Hematopoietic multipotent progenitor cell (in vitro differentiated cells): Measurements from ENCODE around the gene NUPR2. TPM values are rescaled to one million over a fixed set of nuclear protein-coding genes. Genes with fewer than 3 reads are reported as not detected.
"Not testable (repeated sequence)": the region's sequence is repeated elsewhere in the genome, so short reads cannot be mapped to it uniquely, and the experiment has no call there.

Source experiments
- DNase-seq, 3 donors: peaks; one replicate each; pipeline ENCODE4 v3.0.0-alpha.2; 2011 to 2015; ENCODE audit warnings: low read depth in 2 of 3, low spot score in 2 of 3
- total RNA-seq: library from RNA; depleted of rRNA; stranded (reverse); fragments of >200 nt; gene quantifications from one replicate; pipeline ENCODE4 v1.2.3, GENCODE V29; 2012

Gene NUPR2
- not detected for total RNA-seq

- no peak for DNase-seq
Observed at GRCh38 chr7:56115852-56116538, at the start of gene NUPR2. TSS of gene NUPR2 (minus strand) at chr7:56116417. CDS start at chr7:56116314, 103 bp downstream.

GRCh38 chr7:56157238-56157790 lies 41.1 kb upstream of the NUPR2 start:
- DNase-seq: no peak

GRCh38 chr7:56131062-56131461 lies 14.8 kb upstream of the NUPR2 start:
- not testable (repeated sequence) for DNase-seq

- DNase-seq: no peak
Observed at GRCh38 chr7:56127241-56127975, 11.2 kb upstream of the NUPR2 start.

- DNase-seq: no peak
Observed at GRCh38 chr7:56125831-56126230, 9.6 kb upstream of the NUPR2 start.

- DNase-seq: no peak
Observed at GRCh38 chr7:56124981-56125380, 8.8 kb upstream of the NUPR2 start.

- no peak for DNase-seq
Observed at GRCh38 chr7:56121440-56121839, 5.2 kb upstream of the NUPR2 start.

GRCh38 chr7:56112244-56112643 lies 4.0 kb downstream of the NUPR2 start:
- DNase-seq: not testable (repeated sequence)

GRCh38 chr7:56110611-56111010 lies 5.6 kb downstream of the NUPR2 start:
- no peak for DNase-seq

- DNase-seq: no peak
Observed at GRCh38 chr7:56107954-56108258, 8.3 kb downstream of the NUPR2 start.

- peak; percentile 85 to 99 (median 98) for DNase-seq
Observed at GRCh38 chr7:56106108-56107073, 9.8 kb downstream of the NUPR2 start, which contains the start of gene CHCHD2. TSS of gene CHCHD2 (minus strand) at chr7:56106476. CDS start at chr7:56106413, 63 bp downstream.

- DNase-seq: peak in 2 of 3 donors; percentile 24 to 65
Observed at GRCh38 chr7:56105508-56105907, 10.7 kb downstream of the NUPR2 start.

- not testable (repeated sequence) for DNase-seq
Observed at GRCh38 chr7:56104138-56104537, 12.1 kb downstream of the NUPR2 start.

- DNase-seq: no peak
Observed at GRCh38 chr7:56099653-56100052, 16.6 kb downstream of the NUPR2 start.

- not testable (repeated sequence) for DNase-seq
Observed at GRCh38 chr7:56098187-56099008, 17.8 kb downstream of the NUPR2 start.

- DNase-seq: no peak
Observed at GRCh38 chr7:56097700-56098099, 18.5 kb downstream of the NUPR2 start.

GRCh38 chr7:56092789-56093531 lies 23.3 kb downstream of the NUPR2 start, which contains the start of gene PHKG1:
TSS of gene PHKG1 (minus strand) at chr7:56092952. CDS start at chr7:56088941, 4,011 bp downstream.
- no peak for DNase-seq

- DNase-seq: not testable (repeated sequence)
Observed at GRCh38 chr7:56092388-56092787, 23.8 kb downstream of the NUPR2 start.

- DNase-seq: no peak
Observed at GRCh38 chr7:56091591-56091990, 24.6 kb downstream of the NUPR2 start.
